BE2C (cell line): ENCODE measurements around the gene CLMP.

Experiments used
- DNase-seq: peaks from one replicate; pipeline ENCODE4 v3.0.0-alpha.2; 2020
- H3K27me3 ChIP-seq: fragments of 250-450 bp; sonication (Bioruptor Pico); 2 replicates; pipeline ENCODE4 v1.5.1; 2020; ENCODE audit warnings: mild to moderate bottlenecking
- H3K36me3 ChIP-seq: fragments of 250-450 bp; sonication (Bioruptor Pico); 2 replicates; pipeline ENCODE4 v1.5.1; 2020; ENCODE audit warnings: mild to moderate bottlenecking
- H3K4me1 ChIP-seq: fragments of 250-450 bp; sonication (Bioruptor Pico); 2 replicates; pipeline ENCODE4 v1.5.1; 2020
- H3K4me3 ChIP-seq: 2 replicates; pipeline ENCODE4 v1.5.1; 2011; ENCODE audit warnings: low read depth, low read length
- H3K9me3 ChIP-seq: fragments of 250-450 bp; sonication (Bioruptor Pico); 2 replicates; pipeline ENCODE4 v1.5.1; 2020
- CTCF ChIP-seq: IDR thresholded peaks from 2 replicates; pipeline ENCODE4 v1.5.1; 2012; ENCODE audit warnings: mild to moderate bottlenecking, low read depth, low read length

The CLMP gene

GRCh38 chr11:123051146-123051545 lies 143.9 kb downstream of the CLMP start:
- TF ChIP-seq CTCF = no peak
- DNase-seq = no peak
- Histone ChIP-seq H3K36me3 (peaks cover 30% of the 10 kb centered on the region), H3K4me1 (peaks cover 5% of the 10 kb centered on the region; the same call in 1 of the 2 replicates), H3K4me3 (no peak overlapping the region), H3K27me3 (no peaks in the 10 kb centered on the region), H3K9me3 (no peaks in the 10 kb centered on the region)

- Histone ChIP-seq H3K4me1 (peaks cover 5% of the 10 kb centered on the region; the same call in 1 of the 2 replicates), H3K9me3 (no peaks in the 10 kb centered on the region), H3K27me3 (no peaks in the 10 kb centered on the region), H3K4me3 (no peak overlapping the region; the same call in 1 of the 2 replicates), H3K36me3 (peaks cover 5% of the 10 kb centered on the region; the same call in 1 of the 2 replicates)
- TF ChIP-seq CTCF = no peak
- no peak for DNase-seq
These were observed 147.1 kb downstream of the CLMP start for GRCh38 chr11:123047947-123048293.

- Histone ChIP-seq H3K27me3 (no peaks in the 10 kb centered on the region), H3K9me3 (no peaks in the 10 kb centered on the region), H3K4me3 (no peak overlapping the region; the same call in 1 of the 2 replicates), H3K4me1 (peaks cover 5% of the 10 kb centered on the region; the same call in 1 of the 2 replicates), H3K36me3 (peaks cover under 1% of the 10 kb centered on the region; the same call in 1 of the 2 replicates)
- no peak for TF ChIP-seq CTCF
- no peak for DNase-seq
These were observed 147.6 kb downstream of the CLMP start for GRCh38 chr11:123047266-123047946.

- Histone ChIP-seq H3K36me3 (no peaks in the 10 kb centered on the region), H3K4me3 (no peak overlapping the region), H3K4me1 (peaks cover 5% of the 10 kb centered on the region; the same call in 1 of the 2 replicates), H3K9me3 (no peaks in the 10 kb centered on the region), H3K27me3 (no peaks in the 10 kb centered on the region)
- no peak for DNase-seq
- TF ChIP-seq CTCF = no peak
These were observed 148.4 kb downstream of the CLMP start for GRCh38 chr11:123046473-123047259.

- Histone ChIP-seq H3K9me3 (no peaks in the 10 kb centered on the region), H3K4me3 (no peak overlapping the region), H3K4me1 (peaks cover 7% of the 10 kb centered on the region; the same call in 1 of the 2 replicates), H3K27me3 (no peaks in the 10 kb centered on the region), H3K36me3 (no peaks in the 10 kb centered on the region)
- TF ChIP-seq CTCF = no peak
- no peak for DNase-seq
These were observed 149.9 kb downstream of the CLMP start for GRCh38 chr11:123045101-123045500.

GRCh38 chr11:123041185-123041584 lies 153.9 kb downstream of the CLMP start:
- H3K4me1 ChIP-seq = peaks cover 7% of the 10 kb centered on the region
- no peak for DNase-seq
- no peaks in the 10 kb centered on the region for H3K36me3 ChIP-seq
- H3K4me3 ChIP-seq = no peak overlapping the region
- no peak for TF ChIP-seq CTCF
- H3K27me3 ChIP-seq = no peaks in the 10 kb centered on the region
- H3K9me3 ChIP-seq = no peaks in the 10 kb centered on the region
